HCT116 (cell line): ENCODE results near the gene UFD1.

Experiments
- CEBPB ChIP-seq: IDR thresholded peaks from 2 replicates; pipeline ENCODE4 v1.6.1; 2012; ENCODE audit warnings: low read depth
- EZH2 ChIP-seq: fragments of 200-600 bp; sonication (generic); IDR thresholded peaks from 2 replicates; pipeline ENCODE4 v1.6.1; 2017; ENCODE audit warnings: antibody characterized with exemption, mixed run types
- POLR2A ChIP-seq: IDR thresholded peaks from 2 replicates; pipeline ENCODE4 v1.7.0; 2011; ENCODE audit warnings: borderline replicate concordance; ENCODE audit not compliant: insufficient read depth, insufficient read length; ENCODE audit errors: extremely low read depth
- POLR2AphosphoS5 ChIP-seq: IDR thresholded peaks from 2 replicates; pipeline ENCODE4 v1.6.1; 2011; ENCODE audit warnings: mild to moderate bottlenecking, low read depth, low read length, moderate library complexity
- SIN3A ChIP-seq: IDR thresholded peaks from 2 replicates; pipeline ENCODE4 v1.6.1; 2012; ENCODE audit warnings: low read depth
- SRF ChIP-seq: IDR thresholded peaks from 2 replicates; pipeline ENCODE4 v1.6.1; 2012; ENCODE audit warnings: low read depth
- ZNF274 ChIP-seq: fragments of 200-500 bp; sonication (Bioruptor generic); IDR thresholded peaks from 2 replicates; pipeline ENCODE4 v1.6.1; 2014; ENCODE audit warnings: mild to moderate bottlenecking, low read depth, low read length, inconsistent platforms
- TF ChIP-seq, protein P1 (sequence below), 3 experiments: fragments of 200-600 bp in 1 of 3; sonication (generic) in 1 of 3; IDR thresholded peaks in 2 of 3; conservative IDR thresholded peaks in 1 of 3; 2 replicates each; pipeline ENCODE4 v1.5.1; 2012 to 2017; ENCODE audit warnings: low read depth in 2 of 3, low read length in 2 of 3, antibody characterized with exemption in 1 of 3, borderline replicate concordance in 1 of 3, control low read depth in 1 of 3, mild to moderate bottlenecking in 1 of 3, mixed read lengths in 1 of 3, mixed run types in 1 of 3, moderate library complexity in 1 of 3; ENCODE audit not compliant: insufficient read depth in 1 of 3
- TF ChIP-seq, protein P2 (sequence below): IDR thresholded peaks from 2 replicates; pipeline ENCODE4 v1.6.1; 2012

- TF ChIP-seq POLR2A (no peak), EZH2 (no peak), CEBPB (no peak), POLR2AphosphoS5 (no peak), SRF (no peak), ZNF274 (no peak), SIN3A (no peak)
- TF ChIP-seq, protein P1, sequence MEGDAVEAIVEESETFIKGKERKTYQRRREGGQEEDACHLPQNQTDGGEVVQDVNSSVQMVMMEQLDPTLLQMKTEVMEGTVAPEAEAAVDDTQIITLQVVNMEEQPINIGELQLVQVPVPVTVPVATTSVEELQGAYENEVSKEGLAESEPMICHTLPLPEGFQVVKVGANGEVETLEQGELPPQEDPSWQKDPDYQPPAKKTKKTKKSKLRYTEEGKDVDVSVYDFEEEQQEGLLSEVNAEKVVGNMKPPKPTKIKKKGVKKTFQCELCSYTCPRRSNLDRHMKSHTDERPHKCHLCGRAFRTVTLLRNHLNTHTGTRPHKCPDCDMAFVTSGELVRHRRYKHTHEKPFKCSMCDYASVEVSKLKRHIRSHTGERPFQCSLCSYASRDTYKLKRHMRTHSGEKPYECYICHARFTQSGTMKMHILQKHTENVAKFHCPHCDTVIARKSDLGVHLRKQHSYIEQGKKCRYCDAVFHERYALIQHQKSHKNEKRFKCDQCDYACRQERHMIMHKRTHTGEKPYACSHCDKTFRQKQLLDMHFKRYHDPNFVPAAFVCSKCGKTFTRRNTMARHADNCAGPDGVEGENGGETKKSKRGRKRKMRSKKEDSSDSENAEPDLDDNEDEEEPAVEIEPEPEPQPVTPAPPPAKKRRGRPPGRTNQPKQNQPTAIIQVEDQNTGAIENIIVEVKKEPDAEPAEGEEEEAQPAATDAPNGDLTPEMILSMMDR (IDR thresholded peaks at IDR 0.05 in 2 of 3, conservative IDR thresholded peaks at IDR 0.05 in 1 of 3; ENCODE audit: borderline replicate concordance in 1 of 3, insufficient read depth in 1 of 3, low read depth in 2 of 3, low read length in 2 of 3) = no peak
- TF ChIP-seq, protein P2, sequence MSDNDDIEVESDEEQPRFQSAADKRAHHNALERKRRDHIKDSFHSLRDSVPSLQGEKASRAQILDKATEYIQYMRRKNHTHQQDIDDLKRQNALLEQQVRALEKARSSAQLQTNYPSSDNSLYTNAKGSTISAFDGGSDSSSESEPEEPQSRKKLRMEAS = no peak
Observed at GRCh38 chr22:19456541-19456940, 22.5 kb downstream of the UFD1 start.
